Trophoblast cell (in vitro differentiated cells and primary cell): ENCODE results near the gene SEMA3B.

Experiments used
- DNase-seq, 2 donors: peaks; one replicate each; pipeline ENCODE4 v3.0.0-alpha.2; 2016
- H2AFZ ChIP-seq: 2 replicates; pipeline ENCODE4 v1.6.1; 2013; ENCODE audit warnings: low read length, moderate library complexity, mild to moderate bottlenecking; ENCODE audit not compliant: insufficient read depth, poor library complexity
- H2AK5ac ChIP-seq: 2 replicates; pipeline ENCODE4 v1.6.1; 2013; ENCODE audit warnings: mild to moderate bottlenecking, low read length
- H2BK120ac ChIP-seq: 2 replicates; pipeline ENCODE4 v1.6.1; 2013; ENCODE audit warnings: low read length, mild to moderate bottlenecking, moderate library complexity; ENCODE audit not compliant: insufficient read depth, poor library complexity
- H2BK12ac ChIP-seq: 2 replicates; pipeline ENCODE4 v1.6.1; 2013; ENCODE audit warnings: mild to moderate bottlenecking, low read length, moderate library complexity
- H2BK5ac ChIP-seq: 2 replicates; pipeline ENCODE4 v1.6.1; 2013; ENCODE audit warnings: low read length, low read depth, moderate library complexity, mild to moderate bottlenecking; ENCODE audit not compliant: poor library complexity
- H3K14ac ChIP-seq: 2 replicates; pipeline ENCODE4 v1.6.1; 2013; ENCODE audit warnings: mild to moderate bottlenecking, low read length
- H3K18ac ChIP-seq: 2 replicates; pipeline ENCODE4 v1.6.1; 2013; ENCODE audit warnings: mild to moderate bottlenecking, low read length
- H3K23ac ChIP-seq: 2 replicates; pipeline ENCODE4 v1.6.1; 2013; ENCODE audit warnings: low read length
- H3K27ac ChIP-seq: 2 replicates; pipeline ENCODE4 v1.5.1; 2013; ENCODE audit warnings: low read depth, mild to moderate bottlenecking, inconsistent platforms, low read length, moderate library complexity
- H3K27me3 ChIP-seq: 2 replicates; pipeline ENCODE4 v1.6.1; 2013; ENCODE audit warnings: inconsistent platforms, mild to moderate bottlenecking, low read length, moderate library complexity; ENCODE audit not compliant: insufficient read depth
- H3K36me3 ChIP-seq, 2 experiments: 1 replicate in 1 of 2; 2 replicates in 1 of 2; pipeline ENCODE4 v1.6.1; 2013; ENCODE audit warnings: low read length in 2 of 2, mild to moderate bottlenecking in 2 of 2, moderate library complexity in 1 of 2; ENCODE audit not compliant: insufficient read depth in 2 of 2, control insufficient read depth in 1 of 2
- H3K4ac ChIP-seq: 2 replicates; pipeline ENCODE4 v1.6.1; 2013; ENCODE audit warnings: low read depth, mild to moderate bottlenecking, low read length, moderate library complexity
- H3K4me1 ChIP-seq, 2 experiments: 1 replicate in 1 of 2; 2 replicates in 1 of 2; pipeline ENCODE4 v1.6.1; 2013; ENCODE audit warnings: low read length in 2 of 2, mild to moderate bottlenecking in 2 of 2, moderate library complexity in 1 of 2; ENCODE audit not compliant: insufficient read depth in 2 of 2, control insufficient read depth in 1 of 2
- H3K4me2 ChIP-seq: 2 replicates; pipeline ENCODE4 v1.6.1; 2013; ENCODE audit warnings: inconsistent platforms, mild to moderate bottlenecking, low read length, moderate library complexity
- H3K4me3 ChIP-seq: 2 replicates; pipeline ENCODE4 v1.5.1; 2013; ENCODE audit warnings: mild to moderate bottlenecking, low read depth, low read length, inconsistent platforms
- H3K79me1 ChIP-seq: one replicate; pipeline ENCODE4 v1.6.1; 2013; ENCODE audit warnings: low read length
- H3K79me2 ChIP-seq: 2 replicates; pipeline ENCODE4 v1.6.1; 2013; ENCODE audit warnings: low read length, mild to moderate bottlenecking; ENCODE audit not compliant: control insufficient read depth, insufficient read depth, poor library complexity
- H3K9ac ChIP-seq: 2 replicates; pipeline ENCODE4 v1.6.1; 2013; ENCODE audit warnings: mild to moderate bottlenecking, low read length
- H3K9me3 ChIP-seq: 2 replicates; pipeline ENCODE4 v1.6.1; 2013; ENCODE audit warnings: low read depth, mild to moderate bottlenecking, control low read depth, inconsistent platforms, low read length; ENCODE audit not compliant: insufficient read depth
- H4K12ac ChIP-seq: 2 replicates; pipeline ENCODE4 v1.6.1; 2013; ENCODE audit warnings: low read depth, mild to moderate bottlenecking, low read length, moderate library complexity
- H4K8ac ChIP-seq: 2 replicates; pipeline ENCODE4 v1.6.1; 2013; ENCODE audit warnings: low read depth, mild to moderate bottlenecking, low read length, moderate library complexity
- H4K91ac ChIP-seq: one replicate; pipeline ENCODE4 v1.6.1; 2013; ENCODE audit warnings: low read depth, mild to moderate bottlenecking, low read length, moderate library complexity
- WGBS: extraction: QIAGEN DNeasy Blood & Tissue Kit; methylation state at CpG from one replicate; pipeline ENCODE4 v1.1.7; 2013; ENCODE audit warnings: missing lambda C conversion rate; ENCODE audit not compliant: insufficient read length, insufficient coverage; ENCODE audit errors: extremely low coverage; 5-methylcytosine and 5-hydroxymethylcytosine counted together

The SEMA3B gene

GRCh38 chr3:50255251-50255615, 13.7 kb upstream of the SEMA3B start:
- H3K9me3 ChIP-seq: no peaks in the 10 kb centered on the region
- no peak overlapping the region for H3K4ac ChIP-seq
- no peak for DNase-seq
- H2AK5ac ChIP-seq: no peak overlapping the region
- no peak overlapping the region for H3K23ac ChIP-seq
- H3K4me3 ChIP-seq: no peak overlapping the region
- H3K79me1 ChIP-seq: peaks cover 5% of the 10 kb centered on the region
- peaks cover under 1% of the 10 kb centered on the region for H3K79me2 ChIP-seq
- H2BK5ac ChIP-seq: no peak overlapping the region
- H4K8ac ChIP-seq: no peak overlapping the region
- H3K14ac ChIP-seq: no peak overlapping the region
- no peak overlapping the region for H3K9ac ChIP-seq
- H3K4me1 ChIP-seq: peaks cover 3 to 8% of the 10 kb centered on the region in 2 experiments
- H3K27ac ChIP-seq: no peak overlapping the region
- H3K27me3 ChIP-seq: no peaks in the 10 kb centered on the region
- WGBS: no CpG with 5 or more reads among the region's 9 CpGs
- no peak overlapping the region for H3K4me2 ChIP-seq
- no peak overlapping the region for H2AFZ ChIP-seq
- no peak overlapping the region for H4K12ac ChIP-seq
- H3K18ac ChIP-seq: no peak overlapping the region
- no peak overlapping the region for H2BK12ac ChIP-seq
- peaks cover 64 to 72% of the 10 kb centered on the region in 2 experiments for H3K36me3 ChIP-seq
- no peak overlapping the region for H2BK120ac ChIP-seq
- no peak overlapping the region for H4K91ac ChIP-seq

DNA sequence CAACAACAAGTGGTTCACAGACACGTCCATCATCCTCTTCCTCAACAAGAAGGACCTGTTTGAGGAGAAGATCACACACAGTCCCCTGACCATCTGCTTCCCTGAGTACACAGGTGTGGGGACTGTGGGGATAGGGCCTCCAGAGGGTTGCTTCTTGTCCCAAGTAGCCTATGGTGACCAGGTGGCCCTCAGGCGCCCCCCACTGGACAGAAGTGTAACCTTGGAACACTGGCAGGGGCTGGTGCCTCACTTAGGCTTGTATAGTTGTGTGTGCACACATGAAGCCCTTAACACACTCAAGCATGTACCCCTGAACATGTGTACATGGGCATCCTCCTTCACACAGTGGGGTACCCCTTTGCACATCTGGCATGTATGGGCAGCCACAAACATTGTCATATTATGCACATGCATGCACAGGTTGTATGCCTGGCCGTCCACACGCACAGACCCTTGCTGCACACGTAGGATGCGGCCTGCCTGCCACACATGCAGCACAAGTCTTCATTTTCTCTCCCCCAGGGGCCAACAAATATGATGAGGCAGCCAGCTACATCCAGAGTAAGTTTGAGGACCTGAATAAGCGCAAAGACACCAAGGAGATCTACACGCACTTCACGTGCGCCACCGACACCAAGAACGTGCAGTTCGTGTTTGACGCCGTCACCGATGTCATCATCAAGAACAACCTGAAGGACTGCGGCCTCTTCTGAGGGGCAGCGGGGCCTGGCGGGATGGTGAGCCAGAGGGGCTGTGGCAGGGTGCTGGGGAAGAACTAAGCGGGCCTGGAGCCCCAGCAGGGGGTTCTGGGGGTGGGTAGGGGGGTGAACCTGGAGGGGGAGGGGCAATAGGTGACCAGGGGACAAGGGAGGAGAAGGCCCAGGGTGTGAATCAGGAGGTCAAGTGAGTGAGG, 11.7 kb upstream of the SEMA3B start:
- no peak overlapping the region for H3K4me3 ChIP-seq
- H4K8ac ChIP-seq: no peak overlapping the region

GRCh38 chr3:50258029-50258680, 10.8 kb upstream of the SEMA3B start:
- no CpG with 5 or more reads among the region's 17 CpGs for WGBS
- no peak overlapping the region for H4K12ac ChIP-seq
- no peak overlapping the region for H3K18ac ChIP-seq
- no peak overlapping the region for H3K4me2 ChIP-seq
- no peak for DNase-seq
- no peak overlapping the region for H2BK120ac ChIP-seq
- no peak overlapping the region for H3K27ac ChIP-seq
- H2AFZ ChIP-seq: no peak overlapping the region
- peaks cover 7% of the 10 kb centered on the region for H3K79me2 ChIP-seq
- H2AK5ac ChIP-seq: no peak overlapping the region
- H3K4me1 ChIP-seq: peaks cover 13 to 15% of the 10 kb centered on the region in 2 experiments
- no peak overlapping the region for H4K91ac ChIP-seq
- H2BK5ac ChIP-seq: no peak overlapping the region
- peak overlapping the region; percentile 7 for H3K4me3 ChIP-seq
- H4K8ac ChIP-seq: no peak overlapping the region
- no peaks in the 10 kb centered on the region for H3K27me3 ChIP-seq
- peaks cover 48 to 52% of the 10 kb centered on the region in 2 experiments for H3K36me3 ChIP-seq
- no peak overlapping the region for H2BK12ac ChIP-seq
- no peak overlapping the region for H3K9ac ChIP-seq
- peaks cover 17% of the 10 kb centered on the region for H3K79me1 ChIP-seq
- no peak overlapping the region for H3K14ac ChIP-seq
- H3K9me3 ChIP-seq: no peaks in the 10 kb centered on the region
- no peak overlapping the region for H3K4ac ChIP-seq
- no peak overlapping the region for H3K23ac ChIP-seq

More for the DNA sequence above, 11.7 kb upstream of the SEMA3B start:
- Histone ChIP-seq H2BK12ac (no peak overlapping the region), H3K36me3 (peaks cover 54 to 61% of the 10 kb centered on the region in 2 experiments), H2BK120ac (no peak overlapping the region), H4K91ac (no peak overlapping the region), H4K12ac (no peak overlapping the region), H3K79me2 (peaks cover 7% of the 10 kb centered on the region), H3K4me2 (no peak overlapping the region), H3K9me3 (no peaks in the 10 kb centered on the region), H3K14ac (no peak overlapping the region), H2AFZ (no peak overlapping the region), H3K18ac (no peak overlapping the region), H3K4ac (no peak overlapping the region), H3K79me1 (peaks cover 15% of the 10 kb centered on the region), H2BK5ac (no peak overlapping the region), H3K23ac (no peak overlapping the region), H3K9ac (no peak overlapping the region), H3K27ac (no peak overlapping the region), H3K4me1 (peaks cover 13 to 21% of the 10 kb centered on the region in 2 experiments), H3K27me3 (no peaks in the 10 kb centered on the region), H2AK5ac (no peak overlapping the region)
- peak; percentile 40 to 60 for DNase-seq
- WGBS: no CpG with 5 or more reads among the region's 20 CpGs

DNA sequence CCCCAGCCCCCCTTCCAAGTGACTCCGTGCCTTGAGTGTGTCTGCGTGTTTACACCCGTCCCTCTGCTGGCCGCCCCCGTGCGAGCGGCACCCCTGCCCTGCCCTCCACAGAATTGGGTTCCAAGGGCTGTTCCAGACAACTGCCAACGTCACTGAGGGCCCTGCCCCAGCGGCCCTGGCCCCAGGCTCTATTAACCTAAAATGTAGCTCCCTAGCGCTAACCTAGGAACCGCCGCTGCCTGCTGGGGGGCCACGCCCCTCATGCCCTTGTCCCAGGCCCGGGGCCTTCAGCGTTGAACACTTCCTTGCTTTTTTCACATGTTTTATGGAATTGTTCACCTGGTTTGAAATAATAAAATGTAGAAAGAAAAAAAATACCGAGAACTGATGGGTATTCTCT, 10.0 kb upstream of the SEMA3B start:
- Histone ChIP-seq H3K23ac (no peak overlapping the region), H2BK120ac (no peak overlapping the region), H2AFZ (no peak overlapping the region), H3K36me3 (peaks cover 46% of the 10 kb centered on the region in 2 experiments), H4K8ac (no peak overlapping the region), H3K79me1 (peaks cover 21% of the 10 kb centered on the region), H4K12ac (no peak overlapping the region), H2AK5ac (no peak overlapping the region), H3K4me2 (no peak overlapping the region), H3K27me3 (no peaks in the 10 kb centered on the region), H3K4me3 (no peak overlapping the region), H2BK12ac (no peak overlapping the region), H3K9ac (no peak overlapping the region), H3K27ac (peak overlapping the region; percentile 22), H3K18ac (no peak overlapping the region), H4K91ac (no peak overlapping the region), H3K9me3 (no peaks in the 10 kb centered on the region), H3K4ac (no peak overlapping the region), H3K14ac (no peak overlapping the region), H3K79me2 (peaks cover 7% of the 10 kb centered on the region), H2BK5ac (no peak overlapping the region), H3K4me1 (peaks cover 19 to 21% of the 10 kb centered on the region in 2 experiments)
- DNase-seq: no peak
- no CpG with 5 or more reads among the region's 16 CpGs for WGBS
